SU-DHL-6 (cell line): ENCODE measurements around the gene WDR7.

Experiments used
- EZH2phosphoT487 ChIP-seq: fragments of 200-600 bp; sonication (generic), shearing (Covaris generic); conservative IDR thresholded peaks from 2 replicates; pipeline ENCODE4 v1.6.1; 2018; ENCODE audit warnings: mild to moderate bottlenecking, antibody characterized with exemption, low read length, moderate library complexity, mixed read lengths
- TF ChIP-seq, protein P1 (sequence below): fragments of 200-600 bp; sonication (generic); IDR thresholded peaks from one replicate; pipeline ENCODE4 v1.5.1; 2017; ENCODE audit warnings: antibody characterized with exemption, mild to moderate bottlenecking, low read length, moderate library complexity; ENCODE audit not compliant: insufficient read depth, poor library complexity, severe bottlenecking

DNA sequence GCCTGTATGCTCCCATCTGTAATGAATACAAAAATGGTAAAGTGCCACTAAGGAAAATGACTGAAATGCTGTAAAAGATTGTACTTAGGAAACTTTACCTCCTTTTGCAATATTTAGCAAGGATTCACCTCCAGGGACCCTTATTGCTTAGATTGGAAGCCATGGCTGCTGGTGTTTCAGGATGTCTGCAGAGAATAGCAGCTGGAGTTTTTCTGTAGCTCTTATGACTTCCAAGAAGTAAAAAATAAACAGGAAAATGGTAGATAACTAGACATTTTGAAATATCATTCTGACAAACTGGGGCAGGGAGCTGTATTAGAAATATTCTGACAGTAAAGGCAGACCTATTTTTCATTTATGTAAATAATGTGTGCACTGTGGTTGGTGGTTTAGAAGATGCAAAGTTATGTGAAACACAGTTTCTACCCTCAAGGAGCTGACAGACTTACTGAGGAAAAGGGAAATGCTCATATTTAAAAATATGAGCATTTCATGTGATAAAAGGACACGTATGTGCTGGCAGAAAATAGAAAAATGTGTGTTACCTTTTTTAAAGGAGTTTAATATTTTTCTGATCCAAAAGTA lies 270.8 kb downstream of the WDR7 start:
- TF ChIP-seq, protein P1, sequence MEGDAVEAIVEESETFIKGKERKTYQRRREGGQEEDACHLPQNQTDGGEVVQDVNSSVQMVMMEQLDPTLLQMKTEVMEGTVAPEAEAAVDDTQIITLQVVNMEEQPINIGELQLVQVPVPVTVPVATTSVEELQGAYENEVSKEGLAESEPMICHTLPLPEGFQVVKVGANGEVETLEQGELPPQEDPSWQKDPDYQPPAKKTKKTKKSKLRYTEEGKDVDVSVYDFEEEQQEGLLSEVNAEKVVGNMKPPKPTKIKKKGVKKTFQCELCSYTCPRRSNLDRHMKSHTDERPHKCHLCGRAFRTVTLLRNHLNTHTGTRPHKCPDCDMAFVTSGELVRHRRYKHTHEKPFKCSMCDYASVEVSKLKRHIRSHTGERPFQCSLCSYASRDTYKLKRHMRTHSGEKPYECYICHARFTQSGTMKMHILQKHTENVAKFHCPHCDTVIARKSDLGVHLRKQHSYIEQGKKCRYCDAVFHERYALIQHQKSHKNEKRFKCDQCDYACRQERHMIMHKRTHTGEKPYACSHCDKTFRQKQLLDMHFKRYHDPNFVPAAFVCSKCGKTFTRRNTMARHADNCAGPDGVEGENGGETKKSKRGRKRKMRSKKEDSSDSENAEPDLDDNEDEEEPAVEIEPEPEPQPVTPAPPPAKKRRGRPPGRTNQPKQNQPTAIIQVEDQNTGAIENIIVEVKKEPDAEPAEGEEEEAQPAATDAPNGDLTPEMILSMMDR: no peak
- TF ChIP-seq EZH2phosphoT487: no peak
